Stimulated activated CD8-positive, alpha-beta memory T cell treated with anti-CD3 and anti-CD28 coated beads, Interleukin-7, amount 100 ng/mL, for 24 hours (primary cell): ENCODE results near the gene MED29.
A peak's percentile ranks its signal among the peaks of the same experiment; 100 is the strongest.

ENCODE experiments used
- DNase-seq: peaks from one replicate; pipeline ENCODE4 v3.0.0-alpha.2; 2020; ENCODE audit warnings: low read depth

MED29 gene, protein sequence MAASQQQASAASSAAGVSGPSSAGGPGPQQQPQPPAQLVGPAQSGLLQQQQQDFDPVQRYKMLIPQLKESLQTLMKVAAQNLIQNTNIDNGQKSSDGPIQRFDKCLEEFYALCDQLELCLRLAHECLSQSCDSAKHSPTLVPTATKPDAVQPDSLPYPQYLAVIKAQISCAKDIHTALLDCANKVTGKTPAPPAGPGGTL

DNA sequence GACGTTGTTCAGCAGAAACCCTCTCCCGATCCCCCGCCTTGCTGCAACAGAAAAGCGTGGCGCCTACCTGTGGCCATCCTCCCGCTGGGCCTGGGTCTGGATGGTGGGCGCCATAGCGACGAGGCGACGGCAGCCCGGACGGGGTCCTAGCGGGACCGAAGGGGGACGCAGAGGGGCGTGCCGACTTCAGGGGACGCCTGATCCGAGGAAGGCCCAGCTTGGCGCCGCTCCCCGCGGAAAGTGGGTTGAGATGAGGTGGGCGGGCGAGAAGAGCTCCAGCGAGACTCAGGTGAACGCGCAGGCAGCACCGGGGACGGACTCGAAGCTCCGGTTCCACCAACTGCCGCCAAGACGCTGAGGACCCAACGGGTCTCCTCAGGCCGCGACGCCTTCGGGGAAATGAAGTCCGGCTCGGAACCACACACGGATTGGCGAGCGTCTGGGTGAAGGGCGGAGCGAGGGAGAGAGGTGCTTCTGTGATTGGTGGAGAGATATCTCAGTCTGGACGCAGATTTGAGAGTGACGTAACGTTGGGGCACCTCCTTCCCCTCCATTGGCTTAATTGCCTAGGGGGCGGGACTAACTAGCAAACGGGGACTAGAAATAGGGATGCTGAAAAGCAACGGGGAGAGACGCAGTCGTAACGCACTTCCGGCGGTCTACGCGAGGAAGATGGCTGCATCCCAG, at the start of gene MED29, which contains the start of gene PAF1:
Gene MED29 (plus strand): TSS at position 628 of the 687 bp plus-strand sequence. CDS start 45 bp downstream, at position 673.
Gene PAF1 (minus strand): TSS at position 356 of the 687 bp plus-strand sequence. CDS start 242 bp downstream, at position 114.
- peak; percentile 84 for DNase-seq

DNA sequence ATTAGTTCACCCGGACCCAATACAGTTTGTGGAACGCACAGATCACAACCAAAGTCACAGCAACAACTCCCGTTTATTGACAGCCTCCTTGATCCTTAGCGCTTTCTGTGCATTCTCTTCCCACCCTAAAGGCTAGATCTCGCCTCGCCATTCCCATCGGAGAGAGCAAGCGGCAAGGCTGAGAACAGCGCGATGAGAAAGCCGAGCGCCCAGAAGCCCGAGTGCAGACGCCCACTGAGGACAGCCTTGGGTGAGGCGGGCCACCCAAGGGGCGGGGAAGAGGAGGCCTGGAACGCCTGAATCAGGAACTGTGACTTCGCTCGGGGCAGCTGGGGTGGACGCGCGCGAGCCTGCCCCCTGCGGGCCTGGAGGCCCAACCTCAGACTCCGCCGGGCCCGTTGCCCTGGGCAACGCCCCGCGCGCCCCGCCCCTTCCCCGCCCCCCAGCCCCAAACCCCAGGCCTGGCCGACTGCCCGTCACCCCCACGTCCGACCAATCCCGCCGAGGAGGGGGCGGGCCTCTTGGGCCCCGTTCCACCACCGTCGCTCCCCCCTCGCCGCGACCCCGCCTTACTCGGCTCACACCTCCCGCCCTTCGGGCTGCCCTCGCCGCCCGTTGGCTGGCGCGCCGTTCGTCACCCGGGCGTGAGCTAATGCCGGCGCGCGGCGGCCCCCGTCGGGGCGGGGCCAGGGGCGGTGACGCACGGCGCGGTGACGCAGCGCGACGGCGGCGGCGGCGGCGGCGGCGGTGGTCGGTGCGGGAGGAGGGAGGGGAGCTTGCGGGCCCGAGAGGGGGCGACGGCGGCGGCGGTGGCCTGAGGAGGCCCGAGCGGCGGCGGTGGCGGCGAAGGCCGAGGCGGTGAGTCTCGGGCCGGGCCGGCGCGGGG, 49.2 kb upstream of the MED29 start, which contains the start of gene SAMD4B:
Gene SAMD4B (plus strand): TSS at position 703 of the 886 bp plus-strand sequence. CDS start 14,473 bp downstream, outside the sequence.
- DNase-seq, result peak; percentile 97

DNA sequence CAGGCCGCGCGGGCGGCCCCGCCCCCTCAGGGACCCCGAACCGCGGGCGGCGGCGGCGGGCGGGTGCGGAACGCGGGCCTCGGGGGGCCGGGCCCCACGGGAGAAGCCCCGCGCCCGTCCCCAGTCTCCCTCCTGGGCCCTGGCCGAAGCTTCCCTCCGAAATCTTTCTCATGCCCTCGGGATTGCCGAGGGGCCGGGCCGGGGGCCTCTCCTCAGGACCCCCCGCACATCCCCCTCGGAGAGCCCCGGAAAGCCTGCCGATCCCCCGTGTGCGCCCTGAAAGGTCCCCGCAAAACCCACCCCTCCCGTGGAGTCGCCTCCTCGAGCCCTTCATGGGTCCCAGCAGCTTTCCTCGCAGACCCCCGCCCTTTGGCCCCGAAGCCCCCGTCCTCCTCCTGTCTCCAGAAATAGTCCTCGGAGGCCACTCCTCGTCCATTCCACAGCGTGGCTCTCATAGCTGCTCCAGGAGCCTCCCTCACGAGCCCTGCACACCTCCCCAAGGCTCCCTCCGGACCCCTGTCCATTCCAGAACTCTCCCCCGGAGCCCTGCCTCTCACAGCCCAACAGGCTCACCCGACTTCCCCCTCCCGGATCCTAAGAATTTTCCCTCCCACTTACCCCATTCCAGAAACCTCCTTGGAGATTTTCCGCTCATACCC, 48.4 kb upstream of the MED29 start:
- DNase-seq, result no peak

DNA sequence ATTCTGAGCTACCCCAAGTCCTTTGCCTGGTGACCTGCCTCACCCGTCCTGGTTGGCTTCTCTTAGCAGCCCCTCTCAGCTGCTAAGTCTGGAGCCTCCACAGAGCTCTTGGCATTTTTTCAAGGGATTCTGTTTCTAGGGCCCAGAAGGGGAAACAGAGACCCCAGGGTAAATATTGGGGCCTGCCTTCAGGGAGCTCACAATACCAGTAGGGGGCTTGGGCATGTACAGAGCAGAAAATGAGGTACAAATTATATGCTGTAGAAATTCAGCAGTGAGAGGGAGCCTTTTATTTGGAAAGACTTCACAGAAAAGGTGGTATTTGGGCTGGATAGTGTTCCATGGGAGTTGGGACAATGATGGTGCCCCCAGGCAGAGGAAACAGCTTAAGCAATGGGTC, 45.2 kb upstream of the MED29 start:
- DNase-seq, result no peak

DNA sequence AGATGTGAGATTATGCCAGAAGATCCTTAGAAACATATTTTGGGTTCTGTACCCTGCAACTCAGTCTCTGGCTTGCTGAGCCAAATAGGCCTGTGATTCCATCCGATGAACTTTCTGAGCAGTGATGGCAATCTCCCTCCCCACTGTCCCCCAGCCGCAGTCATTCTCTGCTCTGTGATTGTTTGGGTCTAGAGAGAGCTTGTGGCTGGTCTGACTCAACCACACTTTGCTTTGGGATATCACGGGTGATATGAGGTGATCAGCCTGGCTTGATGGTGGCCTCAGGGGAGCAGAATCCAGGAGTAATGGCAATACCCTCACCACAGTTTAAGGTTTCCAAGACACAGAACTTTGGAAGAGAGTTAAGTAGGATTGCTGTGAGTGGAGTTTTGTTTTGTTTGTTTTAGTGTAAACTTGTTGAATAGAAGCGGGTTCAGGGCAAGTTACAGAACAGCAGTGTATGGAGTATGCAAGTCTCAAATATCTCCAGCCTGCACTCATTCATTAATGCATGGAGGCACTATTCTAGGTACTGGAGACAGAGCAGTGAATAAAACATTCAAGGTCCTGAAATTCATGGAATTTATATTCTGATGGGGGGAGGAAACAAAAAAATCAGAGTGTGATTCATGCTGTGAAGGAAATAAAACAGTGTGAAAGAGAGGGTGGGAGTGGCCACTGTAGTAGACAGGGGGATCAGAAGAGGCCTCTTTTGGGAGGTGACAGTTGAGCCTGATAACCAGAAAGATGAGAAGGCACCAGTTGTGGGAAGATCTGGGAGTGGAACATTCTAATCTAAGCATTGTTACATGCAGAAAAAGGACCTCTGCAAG, 43.6 kb upstream of the MED29 start:
- DNase-seq, result no peak

DNA sequence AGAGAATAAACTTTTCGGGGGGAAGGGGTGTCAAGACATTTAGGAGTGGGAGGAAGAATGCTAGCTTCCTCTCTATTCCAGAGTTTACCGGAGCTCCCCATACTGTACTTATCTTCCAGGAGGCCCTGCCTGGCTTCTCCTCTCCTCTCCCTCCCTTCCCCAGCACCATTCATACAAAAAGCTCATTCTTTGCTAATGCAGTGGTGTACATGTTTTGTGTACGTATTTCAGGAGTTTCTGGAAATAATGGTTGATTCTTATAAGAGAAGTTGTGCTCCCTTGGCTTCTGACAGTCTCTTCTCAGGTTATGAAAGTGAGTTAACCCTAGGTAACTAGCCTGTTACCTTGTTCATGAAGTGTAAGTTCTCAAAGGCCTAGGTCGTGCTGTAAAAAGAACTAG, 41.9 kb upstream of the MED29 start:
- DNase-seq, result no peak

DNA sequence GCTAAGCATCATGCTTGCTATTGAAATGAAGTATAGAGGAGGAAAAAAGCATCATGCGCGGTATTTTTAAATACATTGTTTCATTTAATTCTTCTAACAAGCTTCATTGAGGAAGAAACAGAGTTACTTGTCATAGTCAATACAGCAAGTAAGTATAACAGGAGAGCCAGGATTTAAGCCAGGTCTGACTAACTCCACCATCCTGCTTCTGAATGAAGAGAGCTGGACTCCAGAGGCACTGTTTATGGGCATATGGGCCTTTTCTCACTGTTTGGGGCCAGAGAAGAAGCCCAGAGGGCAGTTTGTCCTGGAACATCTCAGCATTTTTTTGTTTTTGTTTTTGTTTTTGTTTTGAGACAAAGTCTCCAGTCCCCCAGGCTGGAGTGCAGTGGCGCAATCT, 41.0 kb upstream of the MED29 start:
- DNase-seq, result no peak

DNA sequence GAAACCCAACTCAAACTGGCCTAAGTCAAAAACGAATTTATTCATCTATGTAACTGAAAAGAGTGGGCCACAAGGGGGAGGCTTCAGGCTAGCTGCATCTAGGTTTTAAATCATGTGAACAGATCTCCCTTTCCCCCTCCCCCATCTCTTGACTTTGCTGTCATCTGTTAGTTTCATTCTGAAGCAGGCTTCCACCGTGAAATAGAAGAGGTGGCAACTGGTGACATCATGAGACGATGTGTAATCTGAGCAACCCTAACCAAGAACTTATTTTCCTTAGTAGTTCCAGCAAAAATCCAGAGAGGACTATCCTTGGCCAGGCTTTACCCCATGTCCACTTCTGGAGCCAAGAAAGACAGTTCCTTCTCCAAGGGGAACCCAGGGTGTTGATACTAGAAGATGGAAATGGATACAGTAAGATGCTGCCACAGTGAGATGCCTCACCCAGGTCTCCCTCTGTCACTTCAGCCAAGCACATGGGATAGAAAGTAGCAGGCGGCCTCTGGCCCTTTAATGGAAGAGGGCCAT, 39.6 kb upstream of the MED29 start:
- no peak for DNase-seq

DNA sequence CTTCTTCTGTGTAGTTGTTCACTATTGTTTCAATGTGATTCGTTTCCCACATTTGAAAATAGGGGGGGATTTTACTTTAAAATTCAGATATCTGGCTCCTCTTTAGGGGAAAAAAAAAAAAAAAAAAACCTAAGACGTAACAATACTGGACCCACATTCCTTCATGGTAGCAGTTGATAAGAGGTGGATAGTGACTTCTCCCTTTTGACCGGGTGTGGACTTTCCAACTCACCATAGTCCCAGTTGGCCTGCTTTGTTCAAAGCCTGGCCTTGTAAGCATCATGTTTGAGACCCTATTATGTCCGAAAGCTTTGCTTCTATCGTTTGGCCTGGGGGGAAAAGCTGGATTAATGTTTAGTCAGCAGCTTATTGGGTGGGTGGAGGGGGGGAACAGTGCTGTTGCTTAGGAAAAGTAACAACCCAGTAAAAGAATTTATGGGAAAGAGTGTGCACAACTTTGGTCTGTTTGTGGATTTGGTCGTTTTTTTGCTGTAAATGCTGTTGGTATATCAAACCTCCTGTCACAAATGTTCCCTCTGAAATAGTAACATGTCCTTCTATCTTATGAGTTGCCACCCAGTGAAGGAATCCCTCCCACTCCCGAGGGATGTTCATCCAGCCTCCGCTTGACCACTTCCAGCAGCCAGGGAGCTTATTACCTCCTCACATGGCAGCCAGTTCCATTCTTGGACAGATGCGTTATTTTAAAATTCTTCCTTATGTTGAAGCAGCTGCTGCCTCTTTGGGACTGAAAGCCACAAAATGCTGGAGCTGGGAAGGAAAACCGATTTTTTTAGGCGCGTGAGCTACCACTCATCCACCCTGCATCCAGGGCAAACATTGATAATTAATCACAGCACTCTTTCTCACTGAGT, 38.6 kb upstream of the MED29 start:
- no peak for DNase-seq

DNA sequence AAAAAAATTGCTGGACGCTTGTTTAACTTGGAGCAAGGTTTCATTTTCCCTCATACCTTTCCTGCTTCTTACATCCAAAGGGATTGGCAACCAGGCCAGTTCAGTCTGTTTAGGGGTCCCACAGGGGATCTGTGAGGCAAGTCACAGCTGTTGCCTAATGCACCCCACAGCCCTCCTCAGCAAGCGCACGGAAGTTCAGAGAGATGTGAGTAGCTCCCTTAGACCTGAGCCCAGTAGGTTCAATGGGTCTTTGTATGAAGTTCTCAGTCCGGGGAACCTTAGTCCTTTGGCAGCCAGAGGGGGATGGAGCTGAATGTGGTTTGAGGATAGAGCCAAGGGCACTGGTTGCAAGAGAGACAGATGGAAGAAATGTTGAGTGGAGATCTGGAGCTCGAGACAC, 35.9 kb upstream of the MED29 start:
- no peak for DNase-seq

DNA sequence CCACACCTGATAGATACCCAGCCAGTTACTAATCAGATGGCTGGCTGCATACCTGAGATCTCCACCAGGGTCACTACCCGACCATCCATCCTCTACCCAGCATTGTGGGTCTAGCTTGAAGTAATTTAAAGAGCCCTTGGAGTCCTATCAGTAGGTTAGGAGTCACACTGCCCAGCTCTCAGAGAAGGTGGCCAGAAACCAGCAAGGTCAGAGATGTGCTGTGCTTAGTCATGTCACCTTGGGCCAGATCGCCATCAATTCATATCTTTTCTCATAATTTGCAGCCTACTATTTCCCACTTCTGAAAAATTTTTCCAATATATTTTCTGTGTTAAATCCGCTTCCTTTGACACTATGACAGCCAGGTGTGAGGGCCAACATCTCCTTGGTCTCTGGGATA, 35.1 kb upstream of the MED29 start:
- no peak for DNase-seq

DNA sequence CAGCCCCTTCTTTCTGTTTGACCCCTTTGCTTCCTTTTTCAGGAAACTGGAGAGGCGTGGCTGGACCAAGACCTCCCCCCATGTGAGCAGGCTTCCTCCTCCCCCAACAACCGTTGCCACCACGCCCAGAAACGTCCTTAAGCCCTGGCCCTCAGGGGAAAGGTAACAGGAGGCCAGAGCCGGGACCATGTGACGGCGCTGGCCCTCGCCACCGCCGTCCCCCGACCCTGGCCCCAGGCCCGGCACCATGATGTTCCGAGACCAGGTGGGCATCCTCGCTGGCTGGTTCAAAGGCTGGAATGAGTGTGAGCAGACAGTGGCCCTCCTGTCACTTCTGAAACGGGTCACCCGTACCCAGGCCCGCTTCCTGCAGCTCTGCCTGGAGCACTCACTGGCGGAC, 34.5 kb upstream of the MED29 start:
- DNase-seq, result no peak

DNA sequence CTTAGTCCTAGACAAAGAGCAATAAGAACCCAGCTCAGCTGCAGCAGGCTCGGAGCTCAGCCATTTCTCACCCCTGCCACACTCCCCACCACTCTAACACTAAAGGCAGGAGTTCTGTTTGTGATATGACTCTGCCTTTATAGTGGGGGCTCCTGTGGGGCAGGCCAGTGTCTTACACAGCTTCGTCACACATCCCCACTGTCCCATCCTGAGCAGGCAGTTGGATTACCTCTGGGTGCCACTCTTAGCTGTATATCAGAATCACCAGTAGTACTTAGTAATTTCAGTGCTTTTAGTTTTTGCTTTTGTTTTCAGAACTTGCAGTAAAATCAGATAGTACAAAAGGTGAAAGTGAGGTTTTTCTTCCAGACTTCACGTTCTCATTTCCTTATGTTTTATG, 32.2 kb upstream of the MED29 start:
- no peak for DNase-seq

DNA sequence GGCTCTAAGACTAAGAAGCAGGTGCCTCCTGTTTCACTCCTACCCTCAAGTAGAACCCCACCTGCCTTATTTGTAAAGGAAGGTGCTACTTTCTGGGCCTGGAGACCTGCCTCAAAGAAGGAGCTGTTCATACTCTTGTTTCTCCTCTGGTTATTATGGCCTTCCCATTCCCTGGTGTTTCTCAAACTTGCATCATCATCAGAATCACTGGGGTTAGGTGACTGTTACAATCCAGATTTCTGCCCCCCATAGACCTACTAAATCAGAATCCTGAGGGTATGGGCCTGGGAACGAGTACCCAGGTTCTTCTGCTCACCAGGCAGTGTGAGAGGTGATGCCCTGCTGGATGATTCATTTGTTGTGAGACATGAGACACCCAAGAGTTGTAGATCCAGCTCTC, 30.6 kb upstream of the MED29 start:
- no peak for DNase-seq

DNA sequence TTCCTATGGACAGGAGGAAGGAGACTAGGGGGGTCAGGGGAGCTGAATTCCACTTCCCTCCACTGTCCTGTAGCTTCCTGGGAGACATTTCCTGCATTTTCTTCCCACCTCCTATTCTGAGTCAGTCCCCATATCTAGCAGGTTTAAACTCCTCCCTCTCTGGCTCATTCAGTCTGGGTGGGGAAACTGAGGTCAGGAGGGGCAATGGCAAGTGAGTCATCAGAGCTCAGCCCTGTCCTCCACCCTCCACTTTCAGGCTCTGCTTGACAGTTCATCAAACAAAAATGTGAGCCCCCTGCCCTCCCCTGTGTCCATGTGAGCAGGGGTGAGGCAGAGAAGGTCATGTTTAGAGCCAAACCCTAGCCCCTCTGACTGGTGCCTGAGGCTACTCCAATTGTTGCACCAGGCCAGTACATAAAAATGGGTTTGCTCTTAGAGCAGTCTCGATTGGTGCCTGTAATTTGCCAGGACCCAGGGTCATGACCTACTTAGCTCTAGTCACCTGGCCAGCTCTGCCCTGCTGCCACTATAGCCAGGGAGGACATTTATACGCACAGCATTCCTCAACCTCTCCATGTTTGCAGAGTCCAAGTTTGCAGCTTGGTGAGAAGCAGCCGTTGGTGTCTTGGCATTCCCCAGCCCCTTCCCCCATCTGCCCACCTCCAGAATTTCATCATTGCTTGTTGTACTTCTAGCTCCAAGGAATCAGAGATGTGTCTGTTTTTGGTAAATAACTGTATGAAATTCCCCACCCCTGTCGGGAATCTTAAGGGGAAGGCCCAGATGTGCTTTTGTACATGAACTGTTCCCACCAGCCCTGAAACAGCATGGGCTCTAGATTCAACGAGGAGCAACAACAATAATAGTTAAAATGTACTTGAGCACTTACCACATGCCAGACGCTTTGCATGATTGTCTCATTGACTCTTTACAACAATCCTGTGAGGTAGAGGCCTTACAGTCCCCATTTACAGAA, 28.2 kb upstream of the MED29 start:
- DNase-seq, result no peak

DNA sequence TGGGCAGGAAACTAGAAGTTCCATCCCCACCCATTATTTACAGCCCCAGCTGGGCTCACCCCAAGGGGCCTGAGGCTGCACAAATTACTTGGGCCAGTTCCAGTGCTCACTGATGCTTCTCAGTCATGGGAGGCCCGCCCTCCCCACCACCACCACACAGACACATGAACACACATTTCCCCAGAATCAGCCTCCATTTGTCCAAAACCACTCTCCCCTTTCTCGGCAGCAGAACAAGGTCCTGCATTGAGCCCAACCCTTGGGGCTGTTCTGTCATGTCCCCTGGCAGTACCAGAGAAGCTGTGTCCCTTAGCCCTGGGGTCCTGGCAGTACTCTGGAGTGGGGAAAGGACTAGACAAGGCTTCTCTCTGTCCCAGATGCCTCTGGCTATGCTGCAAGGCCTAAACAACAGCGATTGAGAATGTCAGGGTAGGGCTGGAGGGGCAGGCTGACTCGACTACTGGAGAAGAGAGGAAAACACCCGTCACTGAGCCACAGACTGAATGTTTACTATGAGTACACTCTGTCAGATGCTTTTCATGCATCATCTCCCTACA, 27.2 kb upstream of the MED29 start:
- DNase-seq, result no peak

DNA sequence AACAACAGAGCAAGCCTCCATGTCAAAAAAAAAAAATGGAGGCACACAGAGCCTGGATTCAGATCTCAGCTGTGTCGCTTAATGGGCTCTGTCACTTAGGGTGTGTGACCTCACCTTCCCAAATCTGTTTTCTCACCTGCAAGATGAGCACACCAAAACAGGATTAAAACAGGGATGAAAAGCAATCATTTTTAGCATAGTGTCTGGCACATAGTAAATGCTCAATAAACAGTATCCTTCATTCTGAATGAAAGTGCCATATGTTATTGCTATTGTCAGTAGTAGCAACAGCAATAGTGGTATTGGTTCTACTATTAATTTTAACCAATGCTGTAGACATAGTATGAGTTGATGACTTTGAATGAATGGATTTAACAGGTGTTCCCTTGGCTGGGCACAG, 25.6 kb upstream of the MED29 start:
- DNase-seq, result no peak

DNA sequence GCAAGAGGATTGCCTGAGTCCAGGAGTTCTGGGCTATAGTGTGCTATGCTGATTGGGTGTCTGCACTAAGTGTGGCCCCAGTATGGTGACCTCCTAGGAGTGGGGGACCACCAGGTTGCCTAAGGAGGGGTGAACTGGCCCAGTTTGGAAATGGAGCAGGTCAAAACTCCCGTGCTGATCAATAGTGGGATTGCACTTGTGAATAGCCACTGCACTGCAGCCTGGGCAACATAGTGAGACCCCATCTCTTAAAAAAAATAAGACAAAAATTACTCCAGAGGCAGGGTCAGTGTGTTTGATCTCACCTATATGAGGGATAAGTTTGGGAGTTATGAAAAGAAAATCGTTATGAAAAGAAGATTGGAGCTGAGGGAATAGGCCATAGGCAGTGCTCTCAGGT, 22.0 kb upstream of the MED29 start:
- DNase-seq, result no peak
